ENCODE results near the gene RPS4Y2. TPM values are rescaled to one million over a fixed set of nuclear protein-coding genes. Genes with fewer than 3 reads are reported as not detected.

Gene RPS4Y2
- total RNA-seq, 1 experiment from 2014 or later: not detected

DNA sequence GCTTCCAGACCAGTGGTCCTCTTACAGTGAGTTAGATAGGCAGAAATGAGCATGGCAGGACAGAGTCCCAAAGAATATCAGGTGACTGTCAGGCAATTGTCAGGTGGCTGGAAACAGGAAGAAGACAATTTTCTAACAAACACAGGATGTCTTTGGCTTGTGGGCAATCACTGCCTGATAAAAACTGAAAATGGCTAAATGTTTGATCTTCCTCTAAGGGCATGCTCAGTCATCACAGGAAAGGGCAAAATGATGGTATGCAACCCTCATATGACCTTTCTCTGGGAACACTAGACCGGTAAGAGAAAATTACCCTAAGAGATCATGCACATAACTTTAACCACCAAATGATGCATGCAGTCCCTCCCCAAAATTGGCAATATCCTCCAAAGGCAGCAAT lies 57.6 kb downstream of the RPS4Y2 start:
- in situ Hi-C loops (cut with HindIII; ENCODE audit: low pct_unique_long_range_greater_than_20kb, low sequenced_read_pairs): no loop called here

DNA sequence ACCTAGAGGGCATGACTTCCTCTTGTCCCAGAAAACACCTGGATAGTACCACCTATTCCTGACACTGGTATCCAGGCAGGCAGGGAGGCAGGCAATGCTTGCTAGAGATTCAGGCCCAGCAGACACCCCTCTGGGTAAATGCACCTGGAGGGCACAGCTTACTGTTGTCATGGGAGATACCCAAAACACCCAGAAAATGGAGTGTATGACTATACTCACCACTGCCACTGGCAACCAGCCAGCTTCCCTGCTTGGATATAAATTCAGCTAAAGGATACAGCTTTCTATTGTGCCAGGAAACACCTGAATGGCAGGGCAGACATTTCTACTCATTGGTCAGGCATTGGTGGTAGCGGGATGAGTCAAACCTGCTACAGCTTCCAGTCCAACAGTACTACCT lies 58.9 kb downstream of the RPS4Y2 start:
- in situ Hi-C loops (cut with HindIII; ENCODE audit: low pct_unique_long_range_greater_than_20kb, low sequenced_read_pairs): no loop called here
- DNase-seq (ENCODE audit: low read depth): no peak

More for the DNA sequence above, 57.6 kb downstream of the RPS4Y2 start:
- no peak for DNase-seq (ENCODE audit: low read depth)

DNA sequence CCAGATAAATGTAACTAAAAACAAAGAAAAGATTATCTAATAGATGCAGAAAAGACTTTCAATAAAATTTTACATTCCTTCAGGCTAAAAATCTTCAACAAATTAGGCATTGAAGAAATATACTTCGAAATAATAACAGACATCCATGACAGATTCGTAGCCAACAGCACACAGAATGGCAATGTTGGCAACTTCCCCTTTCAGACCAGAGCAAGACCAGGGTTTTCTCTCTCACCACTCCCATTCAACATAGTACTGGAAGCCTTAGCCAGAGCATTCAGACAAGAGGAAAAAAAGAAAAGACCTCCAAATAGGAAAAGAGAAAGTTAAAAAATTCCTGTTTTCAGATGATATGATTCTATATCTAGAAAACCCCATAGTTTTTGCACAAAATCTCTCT lies 61.2 kb downstream of the RPS4Y2 start:
- in situ Hi-C loops (cut with HindIII; ENCODE audit: low pct_unique_long_range_greater_than_20kb, low sequenced_read_pairs): no loop called here
- no peak for DNase-seq (ENCODE audit: low read depth)

Other genes starting within 250 kb of the RPS4Y2 start
- 21.9 and 27.0 TPM in 2 replicates for gene EIF1AY, start 180.3 kb upstream of the RPS4Y2 start, total RNA-seq (2014; rRNA removed; shearing (Covaris generic); ENCODE audit: low replicate concordance)

All from Caki2 (cell line).